ENCODE measurements around the gene MSANTD2.

MSANTD2 gene

GRCh38 chr11:124751741-124752470 lies 48.3 kb downstream of the MSANTD2 start, which contains the start of gene VSIG2:
Gene VSIG2, minus strand, starts transcription at chr11:124752255. Its CDS starts 118 bp downstream, at chr11:124752137.
- no peak for ATAC-seq

GRCh38 chr11:124751391-124751740 lies 48.8 kb downstream of the MSANTD2 start:
- ATAC-seq: no peak

- ATAC-seq: no peak
Measured at GRCh38 chr11:124749912-124750311, 50.3 kb downstream of the MSANTD2 start.

GRCh38 chr11:124748481-124749343 lies 51.5 kb downstream of the MSANTD2 start:
- no peak for ATAC-seq

GRCh38 chr11:124748100-124748418 lies 52.1 kb downstream of the MSANTD2 start:
- ATAC-seq: no peak

- no peak for ATAC-seq
Measured at GRCh38 chr11:124747406-124748099, 52.7 kb downstream of the MSANTD2 start.

- ATAC-seq: peak; percentile 86
Measured at GRCh38 chr11:124746621-124747243, 53.5 kb downstream of the MSANTD2 start.

GRCh38 chr11:124745835-124746620 lies 54.2 kb downstream of the MSANTD2 start:
- peak; percentile 6 to 30 for ATAC-seq

- no peak for ATAC-seq
Measured at GRCh38 chr11:124745270-124745834, 54.9 kb downstream of the MSANTD2 start.

GRCh38 chr11:124743050-124743449 lies 57.2 kb downstream of the MSANTD2 start:
- no peak for ATAC-seq

GRCh38 chr11:124742555-124742954 lies 57.7 kb downstream of the MSANTD2 start:
- ATAC-seq: no peak

- peak; percentile 30 to 52 for ATAC-seq
Measured at GRCh38 chr11:124740277-124740882, 59.8 kb downstream of the MSANTD2 start.

GRCh38 chr11:124739479-124740276 lies 60.5 kb downstream of the MSANTD2 start, which contains the start of gene NRGN:
Gene NRGN, plus strand, starts transcription at chr11:124739942. Its CDS starts 143 bp downstream, at chr11:124740085.
- peak; percentile 93 to 96 for ATAC-seq

GRCh38 chr11:124738713-124739478 lies 61.3 kb downstream of the MSANTD2 start:
- ATAC-seq: no peak

GRCh38 chr11:124737638-124738305 lies 62.4 kb downstream of the MSANTD2 start:
- no peak for ATAC-seq

GRCh38 chr11:124736736-124737135 lies 63.5 kb downstream of the MSANTD2 start:
- no peak for ATAC-seq

GRCh38 chr11:124732230-124732629 lies 68.0 kb downstream of the MSANTD2 start:
- ATAC-seq: no peak

- no peak for ATAC-seq
Measured at GRCh38 chr11:124729571-124729970, 70.6 kb downstream of the MSANTD2 start.

GRCh38 chr11:124728134-124728533 lies 72.1 kb downstream of the MSANTD2 start:
- ATAC-seq: no peak
